Activated CD4-positive, alpha-beta T cell treated with anti-CD3 and anti-CD28 coated beads for 1 hour (primary cell): ENCODE results near the gene TAS2R9.
"Not testable (repeated sequence)": the region's sequence is repeated elsewhere in the genome, so short reads cannot be mapped to it uniquely, and the experiment has no call there.

Source experiments
- DNase-seq: peaks from one replicate; pipeline ENCODE4 v3.0.0-alpha.2; 2020

Gene TAS2R9, protein sequence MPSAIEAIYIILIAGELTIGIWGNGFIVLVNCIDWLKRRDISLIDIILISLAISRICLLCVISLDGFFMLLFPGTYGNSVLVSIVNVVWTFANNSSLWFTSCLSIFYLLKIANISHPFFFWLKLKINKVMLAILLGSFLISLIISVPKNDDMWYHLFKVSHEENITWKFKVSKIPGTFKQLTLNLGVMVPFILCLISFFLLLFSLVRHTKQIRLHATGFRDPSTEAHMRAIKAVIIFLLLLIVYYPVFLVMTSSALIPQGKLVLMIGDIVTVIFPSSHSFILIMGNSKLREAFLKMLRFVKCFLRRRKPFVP

DNA sequence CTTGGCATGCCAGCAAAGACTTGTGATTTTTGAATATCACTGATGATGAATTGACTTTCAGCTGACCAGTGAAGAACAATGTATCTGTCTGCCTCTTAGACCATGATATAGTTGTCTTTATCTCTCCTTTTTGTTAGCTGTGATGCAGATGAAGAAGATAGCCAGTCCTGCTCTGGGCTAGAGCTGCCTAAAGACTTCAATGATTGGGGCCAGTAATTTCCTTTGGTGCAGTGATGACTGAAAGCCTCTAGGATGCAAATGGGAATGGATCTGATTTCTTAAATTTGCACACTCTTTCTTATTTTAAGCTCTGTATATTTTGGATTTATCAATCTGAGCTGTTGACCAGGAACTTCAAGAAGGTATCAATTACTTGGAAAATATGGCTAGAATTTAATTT, at the start of gene TAS2R9:
Gene TAS2R9, minus strand, starts transcription at position 101 of the 400 bp plus-strand sequence. Its CDS starts 93 bp downstream, at position 8.
- DNase-seq, result no peak

DNA sequence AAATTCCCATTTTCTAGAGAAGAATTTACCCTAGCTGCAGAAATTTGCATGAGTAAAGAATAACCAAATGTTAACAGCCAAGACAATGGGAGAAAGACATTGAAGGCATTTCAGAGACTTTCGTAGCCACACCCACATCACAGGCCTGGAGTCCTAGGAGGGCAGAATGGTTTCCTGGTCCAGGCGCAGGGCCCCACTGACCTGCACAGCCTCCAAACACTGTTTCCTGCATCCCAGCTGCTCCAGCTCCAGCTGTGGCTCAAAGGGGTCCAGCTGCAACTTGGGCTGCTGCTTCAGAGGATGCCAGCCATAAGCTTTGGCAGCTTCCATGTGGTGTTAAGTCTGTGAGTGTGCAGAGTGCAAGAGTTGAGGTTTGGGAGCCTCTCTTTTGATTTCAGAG, 45.8 kb upstream of the TAS2R9 start:
- DNase-seq, result no peak

DNA sequence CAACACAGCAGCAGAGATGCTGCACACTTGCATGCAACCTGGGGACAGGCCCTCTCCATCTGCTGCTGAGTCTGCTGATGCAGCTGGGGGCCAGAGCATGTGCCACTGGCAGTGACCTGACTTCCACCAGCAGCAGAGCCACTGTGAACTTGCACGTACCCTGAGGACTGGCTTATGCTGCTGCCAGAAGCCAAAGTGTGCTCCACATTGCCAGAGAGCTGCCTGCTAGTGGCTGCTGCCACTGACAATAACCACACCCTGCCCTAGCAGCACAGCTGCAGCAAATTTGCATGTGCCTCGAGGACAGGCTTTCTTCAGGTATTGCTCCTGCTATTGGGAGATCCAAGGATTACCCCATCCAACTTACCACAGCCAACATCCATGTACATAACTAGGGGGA, 43.8 kb upstream of the TAS2R9 start:
- no peak for DNase-seq

DNA sequence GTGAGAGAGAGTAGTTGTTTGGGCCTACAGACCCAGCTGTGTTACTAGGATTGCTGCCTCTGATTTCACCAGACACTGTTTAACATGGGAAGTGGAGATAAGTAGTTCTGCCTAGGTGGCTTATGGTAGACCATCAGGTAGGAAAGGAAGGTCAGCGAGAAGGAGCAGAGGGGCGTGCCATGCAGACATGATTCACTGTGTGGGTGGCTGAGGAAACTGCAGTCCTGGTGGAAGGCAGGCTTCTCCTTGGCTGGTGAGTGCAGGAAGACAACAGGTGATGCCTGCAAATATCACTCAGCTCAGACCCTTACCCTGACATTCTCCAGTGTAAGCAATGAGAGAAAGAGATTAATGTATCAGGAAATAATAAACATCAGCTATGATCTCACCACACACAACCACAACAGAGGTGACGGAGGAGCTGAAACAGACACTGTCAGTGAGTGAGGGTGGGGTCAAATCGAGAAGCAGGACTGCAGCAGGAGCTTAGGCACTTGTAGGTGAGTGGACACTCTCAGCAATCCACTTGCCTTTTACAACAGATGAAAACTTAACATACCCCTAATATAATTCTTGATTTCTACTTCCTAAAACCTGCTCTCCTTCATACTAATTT, 41.4 kb upstream of the TAS2R9 start:
- no peak for DNase-seq

DNA sequence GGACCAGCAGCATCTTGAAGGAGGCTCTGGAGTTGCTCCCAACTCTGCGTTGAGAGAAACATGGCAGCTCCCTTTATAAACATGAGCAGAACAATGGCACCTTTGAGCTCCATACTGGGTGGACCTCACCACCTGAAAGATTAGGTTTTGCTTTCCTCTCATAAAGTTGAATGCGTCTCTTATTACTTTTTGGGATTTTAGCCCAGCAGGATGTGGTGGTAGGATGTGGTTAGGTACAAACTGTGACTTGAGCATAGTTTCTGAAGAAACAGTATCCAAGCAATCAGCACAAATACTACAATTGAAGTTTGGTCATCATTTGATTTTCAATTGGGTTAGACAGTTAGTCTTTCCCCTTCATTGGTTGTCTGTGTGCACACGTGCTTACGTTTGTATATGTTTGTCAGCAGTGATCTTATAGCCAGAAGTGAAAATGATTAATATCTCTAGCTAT, 39.5 kb upstream of the TAS2R9 start, which contains the start of gene PRR4:
Gene PRR4, minus strand, starts transcription at position 51 of the 454 bp plus-strand sequence. Its CDS starts 38 bp downstream, at position 13.
- no peak for DNase-seq

DNA sequence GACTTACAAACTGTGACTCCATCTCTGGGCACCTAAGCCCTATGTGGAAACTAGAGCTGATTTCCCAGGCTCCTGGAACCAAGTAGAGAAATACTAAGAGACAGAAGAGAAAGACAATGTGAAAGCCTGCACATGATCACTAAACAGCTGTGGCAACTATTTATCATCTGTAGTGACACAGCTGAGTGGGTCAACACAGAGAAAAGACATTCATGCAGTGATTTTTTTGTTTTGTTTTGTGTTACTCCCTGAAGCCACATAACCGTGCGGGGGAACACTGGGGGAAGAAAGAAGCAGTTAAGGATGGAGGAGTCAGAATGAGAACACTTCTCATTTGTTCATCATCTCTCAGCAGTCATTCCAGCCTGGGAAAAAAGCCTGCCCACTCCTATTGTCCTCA, 37.8 kb upstream of the TAS2R9 start:
- DNase-seq, result no peak

DNA sequence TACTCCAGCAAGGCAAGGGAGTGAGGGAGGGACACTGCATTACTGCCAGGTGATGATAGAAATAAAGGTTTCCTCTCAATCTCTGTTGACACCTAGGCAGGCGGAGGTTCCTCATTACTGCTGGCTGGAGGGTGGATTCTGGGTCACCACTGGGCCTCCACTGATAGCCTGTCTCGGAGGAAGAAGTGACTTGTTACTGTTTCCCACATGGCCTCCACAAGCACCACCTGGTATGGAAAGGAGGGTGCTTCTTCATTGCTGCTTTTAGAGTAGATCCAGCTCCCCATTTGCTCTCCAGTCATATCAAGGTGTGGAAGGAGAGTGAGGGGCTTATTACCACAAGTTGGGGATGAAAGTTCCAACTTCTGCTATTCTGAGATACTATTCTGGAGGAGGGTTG, 32.9 kb upstream of the TAS2R9 start:
- no peak for DNase-seq

DNA sequence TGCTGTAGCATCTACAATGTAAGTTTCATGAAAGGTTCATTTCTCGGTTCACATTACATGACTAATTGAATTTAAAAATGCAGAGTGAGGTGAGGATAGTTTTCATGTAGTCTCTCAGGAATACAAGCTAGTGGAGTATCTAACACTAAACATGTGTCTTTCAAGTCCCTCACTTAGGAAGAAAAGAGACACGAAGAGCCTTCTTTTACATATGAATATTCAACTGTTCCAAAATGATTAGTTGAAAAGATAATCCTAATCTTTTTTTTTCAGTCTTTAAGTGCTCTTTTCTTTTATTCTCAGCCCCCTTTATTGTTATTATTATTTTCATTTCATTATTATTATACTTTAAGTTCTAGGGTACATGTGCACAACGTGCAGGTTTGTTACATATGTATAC, 28.5 kb upstream of the TAS2R9 start:
- DNase-seq, result no peak

DNA sequence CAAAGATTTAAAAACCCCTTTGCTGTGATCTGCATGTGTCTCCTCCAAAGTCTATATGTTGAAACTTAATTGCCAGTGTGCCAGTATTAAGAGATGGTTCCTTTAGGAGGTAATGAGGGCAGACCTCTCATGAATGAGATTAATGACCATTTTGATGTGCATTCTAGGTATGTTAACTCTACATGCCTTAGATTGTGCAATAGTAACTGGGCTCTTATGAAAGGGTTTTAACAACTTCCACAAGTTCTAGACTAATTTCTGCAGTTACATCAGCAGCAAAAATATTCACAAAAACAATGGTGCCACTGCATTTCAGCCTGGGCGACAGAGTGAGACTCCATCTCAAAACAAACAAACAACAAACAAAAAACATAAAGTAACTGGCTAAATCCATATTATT, 20.0 kb upstream of the TAS2R9 start:
- DNase-seq, result no peak

DNA sequence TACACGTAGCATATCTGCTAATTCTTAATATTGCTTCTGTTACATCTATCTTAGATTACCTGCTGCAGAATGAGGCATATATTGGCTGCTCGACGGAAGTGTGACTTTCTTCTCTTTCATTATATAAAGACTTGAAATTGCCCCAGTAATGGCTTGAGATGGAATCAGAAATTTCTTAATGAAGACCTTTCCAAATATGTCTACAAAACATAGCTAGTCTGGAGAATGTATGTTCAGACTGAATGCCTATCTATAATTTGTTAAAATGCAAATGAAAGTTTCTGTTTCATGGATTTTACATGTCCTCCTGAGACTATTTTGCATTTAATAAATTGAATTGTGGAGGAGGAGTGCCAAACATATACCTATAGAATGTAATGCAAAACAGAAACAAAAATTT, 16.3 kb upstream of the TAS2R9 start, which contains the start of gene TAS2R10:
Gene TAS2R10, minus strand, starts transcription at position 101 of the 400 bp plus-strand sequence. Its CDS starts 89 bp downstream, at position 12.
- DNase-seq, result no peak

DNA sequence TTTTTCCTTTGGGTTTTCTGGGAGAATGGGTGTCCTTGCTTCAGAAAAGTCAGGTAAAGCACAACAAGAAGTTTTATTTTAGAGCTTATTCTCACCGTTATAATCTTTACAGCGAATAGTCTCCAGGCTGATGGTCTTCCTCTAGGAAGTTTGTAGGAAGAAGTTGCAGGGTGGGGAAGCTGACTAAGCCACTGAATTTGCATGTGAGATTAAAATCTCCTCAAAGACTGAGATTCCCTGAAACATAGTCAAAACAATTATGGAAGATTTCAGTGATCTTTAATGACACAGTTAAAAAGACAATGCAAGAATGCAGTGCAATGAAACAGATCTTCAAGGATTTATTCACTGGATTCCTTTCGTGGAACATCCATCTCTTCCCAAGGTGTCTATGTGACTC, 15.0 kb upstream of the TAS2R9 start:
- DNase-seq, result no peak

DNA sequence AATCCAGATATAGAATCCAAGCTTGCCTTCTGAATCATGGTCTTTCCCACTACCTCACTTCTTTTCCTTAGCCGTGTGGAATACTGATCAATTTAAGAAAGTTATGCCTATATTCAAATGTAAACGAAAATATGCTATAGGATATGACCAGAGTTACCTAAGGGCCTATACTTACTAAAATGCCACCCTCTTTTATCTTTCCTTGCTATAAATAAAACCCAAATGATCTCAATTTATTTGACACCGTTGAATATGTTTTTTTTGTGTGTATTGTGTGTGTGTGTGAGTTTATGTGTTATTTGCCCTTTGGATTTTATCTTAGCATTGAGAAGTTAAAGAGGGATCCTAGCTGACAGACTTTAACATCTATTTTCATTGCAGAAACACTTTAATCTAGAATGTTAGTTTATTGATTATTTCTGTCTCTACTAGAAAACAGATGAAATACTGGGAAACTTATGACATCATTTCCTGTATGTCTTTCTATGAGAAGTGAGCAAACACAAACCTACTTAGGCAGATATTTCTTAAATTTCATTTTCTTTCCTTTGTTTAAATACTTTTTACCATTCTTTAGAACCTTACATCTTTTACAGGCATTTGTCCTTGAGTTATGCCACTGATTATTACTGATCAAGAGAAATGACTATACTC, 2.0 kb upstream of the TAS2R9 start:
- DNase-seq, result no peak

DNA sequence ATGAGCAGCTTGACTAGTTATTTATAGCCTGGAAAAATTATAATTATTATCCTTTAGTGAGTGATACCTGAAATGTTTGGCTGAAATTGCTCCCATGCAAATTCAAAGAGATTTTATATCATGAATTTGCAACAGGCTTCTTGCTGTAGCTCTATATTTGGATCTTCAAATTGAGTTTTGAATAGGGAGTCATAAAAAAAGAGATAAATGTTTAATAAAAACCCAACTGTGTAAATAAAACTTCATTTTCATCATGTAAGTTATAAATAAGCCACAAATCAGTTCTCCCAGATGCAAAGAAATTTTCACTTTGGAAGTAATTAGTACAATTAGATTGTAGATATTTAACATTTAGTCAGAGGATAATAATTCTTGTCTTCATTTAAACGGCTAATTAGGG, 2.8 kb downstream of the TAS2R9 start, which contains the start of gene TAS2R8:
Gene TAS2R8, minus strand, starts transcription at position 101 of the 400 bp plus-strand sequence. CDS start 306 bp downstream, outside the sequence.
- DNase-seq, result no peak

DNA sequence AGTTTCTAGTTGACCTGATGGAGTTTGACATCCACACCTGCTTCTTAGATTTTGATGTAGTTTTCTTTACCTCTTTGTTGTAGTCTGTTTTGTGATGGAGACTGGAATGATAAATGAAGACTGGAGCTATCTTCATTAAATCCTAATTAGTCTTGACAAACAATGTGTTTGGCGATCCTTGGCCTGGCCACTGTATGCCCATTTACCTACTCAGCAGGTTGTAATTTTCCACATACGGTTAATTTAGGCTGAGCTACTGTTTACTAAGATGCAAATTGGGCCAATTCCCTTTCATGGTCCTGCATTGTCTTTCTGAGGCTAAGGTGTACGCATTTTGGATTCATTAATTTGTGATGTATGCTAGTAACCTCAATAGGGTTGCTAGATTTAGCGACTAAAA, 7.4 kb downstream of the TAS2R9 start, which contains the start of gene TAS2R7:
Gene TAS2R7, minus strand, starts transcription at position 41 of the 400 bp plus-strand sequence. CDS start 57 bp downstream, outside the sequence.
- DNase-seq, result no peak

DNA sequence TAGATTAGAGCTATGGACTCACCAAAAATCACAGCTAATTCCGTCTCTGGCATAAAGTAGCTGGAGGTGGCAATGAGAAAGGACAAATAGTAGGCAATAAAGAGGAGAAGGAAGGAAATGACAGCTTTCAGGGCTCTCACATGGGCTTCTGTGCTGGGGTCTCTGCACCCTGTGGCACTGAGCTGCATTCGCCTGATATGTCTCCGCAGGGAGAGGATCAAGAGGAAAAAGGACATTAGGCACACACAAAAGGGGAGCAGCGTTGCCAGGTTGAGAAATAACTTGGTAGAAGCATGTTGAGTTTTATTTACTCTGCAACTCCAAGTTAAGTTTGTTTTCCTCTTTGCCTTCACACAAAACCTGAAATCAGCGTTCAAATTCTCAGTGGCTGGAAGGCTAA, 8.2 kb downstream of the TAS2R9 start:
- DNase-seq, result no peak

DNA sequence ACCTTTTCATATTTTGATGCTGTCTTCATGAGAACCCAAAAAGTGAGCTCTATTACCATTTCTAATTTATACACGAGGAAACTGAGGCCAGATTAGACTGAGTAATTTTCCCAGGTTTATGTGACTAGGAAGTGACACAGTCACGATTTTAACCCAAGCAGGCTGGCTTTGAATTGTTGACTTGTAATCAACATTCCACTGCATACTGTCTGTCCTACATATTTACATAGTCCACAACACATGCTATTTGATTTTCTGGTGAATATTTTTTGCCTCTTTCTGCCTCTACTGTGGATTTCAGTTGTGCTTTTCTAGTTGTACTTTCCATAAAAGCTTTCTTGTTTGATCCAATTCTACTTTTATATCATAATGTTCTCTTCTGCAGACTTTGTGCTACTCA, 15.7 kb downstream of the TAS2R9 start:
- no peak for DNase-seq

DNA sequence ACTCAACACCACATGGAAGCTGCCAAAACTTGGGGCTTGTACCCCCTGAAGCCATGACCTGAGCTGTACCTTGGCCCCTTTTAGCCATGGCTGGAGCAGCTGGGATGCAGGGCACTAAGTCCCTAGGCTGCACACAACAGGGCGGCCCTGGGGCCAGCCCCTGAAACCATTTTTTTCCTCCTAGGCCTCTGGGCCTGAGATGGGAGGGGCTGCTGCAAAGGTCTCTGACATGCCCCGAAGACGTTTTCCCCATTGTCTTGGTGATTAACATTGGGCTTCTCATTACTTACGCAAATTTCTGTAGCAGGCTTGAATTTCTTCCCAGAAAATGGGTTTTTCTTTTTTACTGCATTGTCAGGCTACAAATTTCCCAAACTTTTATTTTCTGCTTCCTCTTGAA, 18.2 kb downstream of the TAS2R9 start:
- not testable (repeated sequence) for DNase-seq

DNA sequence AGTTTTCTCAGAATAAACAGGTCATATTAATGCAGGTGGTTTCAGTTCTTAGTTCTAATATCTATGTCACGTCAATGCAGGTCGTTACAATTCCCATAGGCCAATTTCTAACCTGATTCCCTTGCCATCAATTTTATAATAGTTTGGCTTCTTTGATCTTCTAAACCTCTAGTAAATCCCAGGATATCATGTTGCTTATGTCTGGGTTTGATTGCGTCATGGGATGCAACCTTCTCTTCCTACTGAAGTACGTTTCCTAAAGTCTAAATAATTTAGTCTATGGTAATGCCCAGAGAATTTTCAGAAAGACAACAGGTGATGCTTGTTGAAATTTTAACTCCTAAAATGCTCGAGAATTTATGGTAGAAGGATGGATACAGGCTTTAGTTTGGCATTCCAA, 26.7 kb downstream of the TAS2R9 start:
- DNase-seq, result no peak

DNA sequence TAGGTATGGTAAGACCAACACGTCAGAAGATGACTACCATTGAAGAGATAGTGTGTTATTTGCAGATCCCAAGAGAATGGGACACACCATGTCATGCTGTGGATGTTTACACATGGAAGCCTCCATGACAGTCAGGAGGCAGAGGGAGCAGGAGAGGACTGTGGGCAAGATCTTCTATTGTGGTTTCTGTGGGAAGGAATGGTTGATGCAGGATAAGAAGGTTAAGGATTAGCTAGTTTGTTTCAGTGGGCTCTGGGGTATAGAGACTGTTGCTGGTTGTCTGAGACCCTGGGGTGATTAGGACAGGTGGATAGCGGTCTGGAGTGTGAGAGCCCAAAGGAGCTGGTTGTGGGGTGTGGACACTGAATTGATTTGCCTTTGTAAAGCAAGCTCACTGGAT, 30.9 kb downstream of the TAS2R9 start:
- DNase-seq, result no peak

DNA sequence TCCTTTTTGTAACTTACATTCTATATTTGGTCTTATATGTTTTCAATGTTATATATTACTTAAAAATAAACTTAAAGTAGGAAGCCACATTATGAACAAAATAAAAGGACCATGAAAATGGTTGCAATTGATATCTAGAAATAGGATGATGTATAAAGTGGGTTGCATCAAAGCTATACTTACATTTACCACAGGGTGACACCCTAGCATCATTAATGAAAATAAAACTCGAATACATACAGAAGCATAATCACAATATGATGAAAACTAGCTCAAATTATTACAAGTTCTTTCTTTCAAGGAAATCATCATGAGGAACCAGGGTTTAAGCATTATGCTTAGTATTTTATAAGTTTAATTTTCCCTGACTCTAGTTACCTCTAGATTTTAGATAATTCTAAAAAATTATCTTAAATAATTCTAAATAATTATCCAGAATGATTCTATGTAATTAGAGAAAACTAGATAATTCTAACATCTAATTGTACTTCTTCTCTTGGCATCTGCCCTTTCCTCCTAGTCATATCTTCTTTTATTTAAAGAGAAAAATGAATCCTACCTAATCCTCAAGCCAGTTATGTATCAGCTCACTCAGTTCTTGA, 38.7 kb downstream of the TAS2R9 start:
- no peak for DNase-seq

DNA sequence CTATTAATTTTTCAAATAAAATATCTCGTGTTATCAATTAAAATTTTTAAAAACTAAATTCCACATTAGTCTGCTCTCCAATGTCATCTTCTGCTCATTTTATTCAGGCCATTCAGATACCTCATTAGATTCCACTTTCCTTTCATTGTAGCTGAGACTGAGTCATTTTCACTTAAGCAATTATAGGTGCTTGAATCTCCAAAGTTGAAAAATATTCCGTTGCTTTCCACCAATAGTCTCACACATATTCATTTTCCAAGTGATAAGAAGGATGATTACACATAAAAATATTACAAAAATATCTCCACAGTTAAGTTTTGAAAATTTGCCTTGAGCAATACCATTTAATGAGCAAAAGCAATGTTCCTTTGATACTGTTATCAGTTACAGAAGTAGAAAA, 50.3 kb downstream of the TAS2R9 start:
- no peak for DNase-seq
